GM21515 (cell line): ENCODE measurements around the gene SLC22A13.
"Not testable (repeated sequence)": the region's sequence is repeated elsewhere in the genome, so short reads cannot be mapped to it uniquely, and the experiment has no call there.

ENCODE experiments used
- ATAC-seq: cut with Tn5 transposase; IDR thresholded peaks from one replicate; pipeline ENCODE4 v1.9.1; 2021; ENCODE audit not compliant: unreplicated experiment

SLC22A13 gene

GRCh38 chr3:38297537-38297936 is 31.9 kb downstream of the SLC22A13 start:
- ATAC-seq: no peak

- no peak for ATAC-seq
Observed at GRCh38 chr3:38297947-38298711, 32.5 kb downstream of the SLC22A13 start.

DNA sequence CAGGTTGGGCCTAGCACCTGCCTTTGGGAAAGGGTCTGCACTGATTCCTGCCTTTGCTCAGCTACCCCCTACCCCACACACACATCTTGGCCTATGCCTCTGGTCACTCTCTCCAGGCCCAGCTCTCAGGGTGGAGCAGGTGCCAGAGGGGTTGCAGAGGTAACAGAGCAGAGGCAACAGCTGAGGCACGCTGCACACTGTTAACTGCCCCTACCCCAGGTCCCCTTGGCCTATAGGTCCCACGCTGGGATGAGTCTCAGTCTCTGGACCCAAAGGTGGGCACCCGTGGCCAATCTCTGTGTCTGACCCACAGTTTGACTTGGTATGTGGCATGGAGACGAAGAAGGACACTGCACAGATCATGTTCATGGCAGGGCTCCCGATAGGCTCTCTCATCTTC is 41.3 kb downstream of the SLC22A13 start:
- no peak for ATAC-seq

DNA sequence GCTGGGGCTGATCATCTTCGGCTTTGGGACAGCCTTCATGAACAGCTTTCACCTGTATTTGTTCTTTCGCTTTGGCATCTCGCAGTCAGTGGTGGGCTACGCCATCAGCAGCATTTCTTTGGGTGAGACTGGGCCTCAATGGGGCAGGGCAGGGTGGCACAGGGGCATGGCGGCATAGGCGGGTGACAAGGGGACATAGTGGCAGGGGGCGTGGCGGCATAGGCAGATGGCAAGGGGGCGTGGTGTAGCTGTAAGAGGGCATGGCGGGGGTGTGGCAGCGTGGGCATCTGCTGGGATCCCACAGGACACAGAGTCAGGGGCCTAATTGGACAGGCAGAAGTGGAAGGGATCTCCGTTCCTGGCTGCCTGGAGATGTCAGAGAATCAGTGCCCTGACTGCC is 42.0 kb downstream of the SLC22A13 start:
- ATAC-seq: no peak

DNA sequence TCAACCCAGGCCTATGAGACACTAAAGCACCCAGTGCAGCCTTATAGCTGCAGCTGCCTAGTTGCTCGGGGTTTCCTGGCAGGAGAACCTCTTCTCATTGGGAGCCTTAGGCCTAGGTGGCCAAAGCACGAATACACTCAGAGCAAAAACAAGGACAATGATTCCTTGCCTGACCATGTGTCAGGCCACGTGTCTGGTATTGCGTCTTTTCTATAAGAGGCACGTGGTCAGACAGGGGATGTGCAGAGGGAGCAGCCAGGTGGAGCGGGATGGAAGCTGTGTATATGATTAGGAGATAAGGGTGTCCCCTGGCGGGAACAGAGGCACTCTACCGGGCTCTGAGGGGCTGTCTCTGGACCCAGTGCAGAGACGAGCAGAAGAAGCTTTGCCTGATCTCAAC is 42.8 kb downstream of the SLC22A13 start:
- ATAC-seq: no peak

- no peak for ATAC-seq
Observed at GRCh38 chr3:38311476-38311875, 45.9 kb downstream of the SLC22A13 start.

GRCh38 chr3:38311941-38312340 is 46.3 kb downstream of the SLC22A13 start:
- ATAC-seq: no peak

GRCh38 chr3:38312356-38312755 is 46.7 kb downstream of the SLC22A13 start:
- ATAC-seq: no peak

DNA sequence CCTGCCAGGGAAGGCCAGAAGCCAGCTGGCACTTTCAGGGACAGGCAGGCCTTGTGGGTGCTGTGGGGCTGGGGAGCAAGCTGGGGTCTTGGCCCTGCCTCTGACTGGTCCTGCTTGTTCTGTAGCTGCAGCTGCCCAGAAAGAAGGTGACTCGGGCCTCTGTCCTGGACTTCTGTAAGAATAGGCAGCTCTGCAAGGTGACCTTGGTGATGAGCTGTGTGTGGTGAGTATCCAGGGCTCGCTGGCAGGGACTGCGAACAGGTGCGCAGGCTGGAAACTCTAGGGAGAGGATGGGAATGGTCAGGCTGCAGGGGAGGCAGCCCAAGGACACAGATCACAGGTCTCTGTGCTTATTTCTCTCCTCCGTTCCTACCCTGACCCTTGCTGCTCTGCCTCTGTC is 47.7 kb downstream of the SLC22A13 start:
- no peak for ATAC-seq

GRCh38 chr3:38313695-38314094 is 48.1 kb downstream of the SLC22A13 start:
- no peak for ATAC-seq

- no peak for ATAC-seq
Observed at GRCh38 chr3:38314112-38314763, 48.6 kb downstream of the SLC22A13 start.

GRCh38 chr3:38314764-38315487 is 49.3 kb downstream of the SLC22A13 start:
- no peak for ATAC-seq

- ATAC-seq: no peak
Observed at GRCh38 chr3:38315488-38316230, 50.0 kb downstream of the SLC22A13 start.

DNA sequence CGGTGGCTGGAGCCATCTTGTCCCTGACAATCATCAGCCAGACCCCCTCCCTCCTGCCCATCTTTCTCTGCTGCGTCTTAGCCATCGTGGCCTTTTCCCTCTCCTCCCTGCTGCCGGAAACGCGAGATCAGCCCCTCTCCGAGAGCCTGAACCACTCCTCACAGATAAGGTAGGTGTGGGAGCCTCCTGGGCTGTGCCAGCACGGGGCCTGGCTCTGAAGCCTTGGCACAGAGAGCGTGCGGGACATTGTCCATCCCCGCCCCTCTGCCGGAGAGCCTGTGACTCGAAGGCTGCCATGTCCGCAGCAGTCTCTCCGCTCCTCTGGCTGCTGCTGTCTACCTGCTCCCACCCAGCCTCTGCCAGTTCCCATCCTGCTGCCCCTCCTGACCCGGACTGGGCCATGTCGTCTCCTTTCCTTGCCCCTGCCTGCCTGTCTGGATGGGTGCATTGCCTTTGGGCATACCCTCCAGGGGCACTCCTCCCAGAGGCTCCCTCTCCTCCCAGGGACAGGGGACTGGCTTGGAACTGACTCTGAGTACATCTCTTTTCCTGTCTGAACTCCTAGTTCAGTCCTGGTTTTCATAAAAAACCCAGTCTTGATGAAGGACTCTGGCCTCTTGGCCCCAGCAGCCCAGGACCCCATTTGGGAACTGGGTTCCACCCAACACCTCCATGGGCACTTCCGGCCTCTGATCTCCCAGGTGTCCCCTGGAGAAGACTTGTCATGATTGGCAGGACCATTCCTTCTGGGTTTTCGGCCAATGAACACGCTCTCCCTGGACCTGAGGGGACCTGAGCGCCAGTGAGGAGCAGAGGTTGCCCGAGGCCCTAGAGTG is 51.0 kb downstream of the SLC22A13 start:
- ATAC-seq: no peak

DNA sequence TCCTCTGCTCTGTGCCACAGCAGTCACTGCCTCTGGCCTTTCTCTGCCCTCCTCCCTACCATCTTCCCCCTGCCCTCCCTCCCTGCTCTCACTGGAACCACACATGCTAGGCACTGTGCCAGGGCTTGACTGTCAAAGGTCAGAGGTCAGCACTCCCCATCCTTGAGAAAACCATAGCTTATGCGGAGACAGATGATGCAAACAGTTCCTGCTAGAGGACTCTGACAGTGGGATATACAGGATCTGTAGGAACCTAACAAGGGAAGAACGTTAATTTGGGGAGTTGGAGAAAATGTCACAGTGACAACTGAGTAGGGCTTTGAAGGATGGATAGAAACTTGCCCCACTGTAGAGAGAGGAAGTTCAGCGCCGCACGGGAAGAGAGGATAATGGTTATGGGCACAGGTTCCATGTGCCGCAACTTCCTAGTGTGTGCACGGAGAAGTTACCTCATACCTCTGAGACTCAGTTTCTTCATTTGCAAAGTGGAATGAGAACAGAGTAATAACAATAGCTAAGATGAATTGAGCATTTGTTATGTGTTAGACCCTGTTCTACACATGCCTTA is 51.7 kb downstream of the SLC22A13 start:
- ATAC-seq: no peak

- ATAC-seq: no peak
Observed at GRCh38 chr3:38318766-38319671, 53.4 kb downstream of the SLC22A13 start.

- not testable (repeated sequence) for ATAC-seq
Observed at GRCh38 chr3:38320638-38321037, 55.0 kb downstream of the SLC22A13 start.

- no peak for ATAC-seq
Observed at GRCh38 chr3:38323060-38323459, 57.4 kb downstream of the SLC22A13 start.

GRCh38 chr3:38325256-38325655 is 59.6 kb downstream of the SLC22A13 start:
- ATAC-seq: no peak
